KMS-11 (cell line): Measurements from ENCODE around the gene PLD1.
"Not testable (repeated sequence)": the region's sequence is repeated elsewhere in the genome, so short reads cannot be mapped to it uniquely, and the experiment has no call there.

Source experiments
- H2AFZ ChIP-seq: fragments of 200-600 bp; sonication (generic); 2 replicates; pipeline ENCODE4 v1.6.1; 2016; ENCODE audit warnings: antibody characterized with exemption, mixed run types, low read depth
- H3K27ac ChIP-seq: fragments of 200-600 bp; sonication (generic); 2 replicates; pipeline ENCODE4 v1.6.1; 2016; ENCODE audit warnings: mild to moderate bottlenecking, mixed run types
- H3K27me3 ChIP-seq: fragments of 200-600 bp; sonication (generic); 2 replicates; pipeline ENCODE4 v1.6.1; 2017; ENCODE audit warnings: mild to moderate bottlenecking, low read depth, mixed run types, moderate library complexity; ENCODE audit not compliant: insufficient read depth
- H3K36me3 ChIP-seq: fragments of 200-600 bp; sonication (generic); 2 replicates; pipeline ENCODE4 v1.6.1; 2017; ENCODE audit warnings: mild to moderate bottlenecking, mixed run types; ENCODE audit not compliant: insufficient read depth
- H3K4me1 ChIP-seq: fragments of 200-600 bp; sonication (generic); 2 replicates; pipeline ENCODE4 v1.6.1; 2016; ENCODE audit warnings: mild to moderate bottlenecking, low read depth, mixed run types; ENCODE audit not compliant: poor library complexity, severe bottlenecking
- H3K4me2 ChIP-seq: fragments of 200-600 bp; sonication (generic); 2 replicates; pipeline ENCODE4 v1.7.0; 2016; ENCODE audit warnings: mild to moderate bottlenecking, mixed run types
- H3K4me3 ChIP-seq: fragments of 200-600 bp; sonication (generic); IDR thresholded peaks from 2 replicates; pipeline ENCODE4 v1.6.1; 2017; ENCODE audit warnings: low read depth, low read length, mixed read lengths; ENCODE audit not compliant: insufficient read depth
- H3K79me2 ChIP-seq: fragments of 200-600 bp; sonication (generic); 2 replicates; pipeline ENCODE4 v1.6.1; 2016; ENCODE audit warnings: low read depth, mixed run types; ENCODE audit not compliant: insufficient read depth
- H3K9ac ChIP-seq: fragments of 200-600 bp; sonication (generic); 2 replicates; pipeline ENCODE4 v1.6.1; 2016; ENCODE audit warnings: mild to moderate bottlenecking, mixed run types
- H4K20me1 ChIP-seq: fragments of 200-600 bp; sonication (generic); 2 replicates; pipeline ENCODE4 v1.6.1; 2016; ENCODE audit warnings: mild to moderate bottlenecking, mixed run types; ENCODE audit not compliant: insufficient read depth
- CTCF ChIP-seq: fragments of 200-600 bp; sonication (generic); conservative IDR thresholded peaks from 2 replicates; pipeline ENCODE4 v1.6.1; 2017; ENCODE audit warnings: low read depth, mild to moderate bottlenecking, antibody characterized with exemption, low read length, moderate library complexity, mixed read lengths

Gene PLD1

GRCh38 chr3:171809861-171810628 lies at the start of gene PLD1:
TSS of gene PLD1 (minus strand) at chr3:171810483. CDS start at chr3:171738051, 72,432 bp downstream.
- H3K27ac ChIP-seq, result no peak within 1 kb of the TSS
- TF ChIP-seq CTCF, result no peak
- H3K27me3 ChIP-seq, result no peaks in the 10 kb centered on the region
- H3K4me2 ChIP-seq, result peak within 1 kb of the TSS; percentile 61
- H3K36me3 ChIP-seq, result no peaks in the 10 kb centered on the region
- H2AFZ ChIP-seq, result peak within 1 kb of the TSS; percentile 96
- peak within 1 kb of the TSS; percentile 7; the same call in 1 of the 2 replicates for H3K9ac ChIP-seq
- peaks cover 4% of the 10 kb centered on the region for H3K4me1 ChIP-seq
- H4K20me1 ChIP-seq, result no peaks in the 10 kb centered on the region
- H3K79me2 ChIP-seq, result no peaks in the 10 kb centered on the region
- peak within 1 kb of the TSS; percentile 94 for H3K4me3 ChIP-seq

GRCh38 chr3:171858770-171859169 lies 48.5 kb upstream of the PLD1 start:
- not testable (repeated sequence) for H3K79me2 ChIP-seq, H4K20me1 ChIP-seq, H3K9ac ChIP-seq, H3K36me3 ChIP-seq, H3K4me2 ChIP-seq, H3K4me3 ChIP-seq, H3K4me1 ChIP-seq, H3K27me3 ChIP-seq, H2AFZ ChIP-seq, H3K27ac ChIP-seq

- H3K9ac ChIP-seq, result no peak overlapping the region
- H2AFZ ChIP-seq, result no peak overlapping the region
- no peak overlapping the region for H3K27ac ChIP-seq
- TF ChIP-seq CTCF, result no peak
- H3K27me3 ChIP-seq, result no peaks in the 10 kb centered on the region
- no peaks in the 10 kb centered on the region for H3K79me2 ChIP-seq
- H3K4me2 ChIP-seq, result no peak overlapping the region
- no peaks in the 10 kb centered on the region for H3K36me3 ChIP-seq
- H4K20me1 ChIP-seq, result no peaks in the 10 kb centered on the region
- H3K4me1 ChIP-seq, result no peaks in the 10 kb centered on the region
- no peak overlapping the region for H3K4me3 ChIP-seq
Observed at GRCh38 chr3:171854649-171855305, 44.5 kb upstream of the PLD1 start.

GRCh38 chr3:171851660-171852058 lies 41.4 kb upstream of the PLD1 start:
- TF ChIP-seq CTCF, result no peak
- Histone ChIP-seq H3K4me1 (no peaks in the 10 kb centered on the region), H3K36me3 (no peaks in the 10 kb centered on the region), H4K20me1 (no peaks in the 10 kb centered on the region), H3K4me2 (no peak overlapping the region), H3K4me3 (no peak overlapping the region), H2AFZ (no peak overlapping the region), H3K27me3 (no peaks in the 10 kb centered on the region), H3K79me2 (no peaks in the 10 kb centered on the region), H3K27ac (no peak overlapping the region), H3K9ac (no peak overlapping the region)
